ENCODE results near the gene OTX1.

The OTX1 gene

GRCh38 chr2:63048367-63049171 is 2.1 kb upstream of the OTX1 start:
- Histone ChIP-seq H3K36me3 (no peaks in the 10 kb centered on the region), H3K4me1 (no peaks in the 10 kb centered on the region), H3K27me3 (peaks cover 60% of the 10 kb centered on the region), H3K9me3 (no peaks in the 10 kb centered on the region), H3K4me3 (ENCODE audit: low read depth, low read length) (no peak overlapping the region)
- no peak for DNase-seq
- no peak for TF ChIP-seq CTCF (IDR thresholded peaks at IDR 0.05; ENCODE audit: low read depth, low read length)

- H3K27me3 ChIP-seq, result peaks cover 68% of the 10 kb centered on the region
- no peaks in the 10 kb centered on the region for H3K36me3 ChIP-seq
- no peak for TF ChIP-seq CTCF (IDR thresholded peaks at IDR 0.05; ENCODE audit: low read depth, low read length)
- H3K4me1 ChIP-seq, result no peaks in the 10 kb centered on the region
- H3K4me3 ChIP-seq (ENCODE audit: low read depth, low read length), result peak overlapping the region; percentile 38
- H3K9me3 ChIP-seq, result no peaks in the 10 kb centered on the region
- DNase-seq, result no peak
These were observed 1.2 kb upstream of the OTX1 start for GRCh38 chr2:63049211-63049969.

GRCh38 chr2:63049970-63050333 is 678 bp upstream of the OTX1 start:
- H3K36me3 ChIP-seq, result no peaks in the 10 kb centered on the region
- H3K9me3 ChIP-seq, result no peaks in the 10 kb centered on the region
- DNase-seq, result no peak
- no peaks in the 10 kb centered on the region for H3K4me1 ChIP-seq
- TF ChIP-seq CTCF (IDR thresholded peaks at IDR 0.05; ENCODE audit: low read depth, low read length), result no peak
- peaks cover 74% of the 10 kb centered on the region for H3K27me3 ChIP-seq
- peak overlapping the region; percentile 38 for H3K4me3 ChIP-seq (ENCODE audit: low read depth, low read length)

- DNase-seq, result no peak
- Histone ChIP-seq H3K4me1 (no peaks in the 10 kb centered on the region), H3K4me3 (ENCODE audit: low read depth, low read length) (peak overlapping the region; percentile 48), H3K9me3 (no peaks in the 10 kb centered on the region), H3K27me3 (peaks cover 86% of the 10 kb centered on the region), H3K36me3 (no peaks in the 10 kb centered on the region)
- TF ChIP-seq CTCF (IDR thresholded peaks at IDR 0.05; ENCODE audit: low read depth, low read length), result no peak
These were observed 588 bp downstream of the OTX1 start for GRCh38 chr2:63051042-63051794.

- Histone ChIP-seq H3K9me3 (no peaks in the 10 kb centered on the region), H3K36me3 (no peaks in the 10 kb centered on the region), H3K27me3 (peaks cover 92% of the 10 kb centered on the region), H3K4me3 (ENCODE audit: low read depth, low read length) (no peak overlapping the region), H3K4me1 (no peaks in the 10 kb centered on the region)
- TF ChIP-seq CTCF (IDR thresholded peaks at IDR 0.05; ENCODE audit: low read depth, low read length), result no peak
- DNase-seq, result no peak
These were observed 1.2 kb downstream of the OTX1 start for GRCh38 chr2:63051795-63052333.
